Right lobe of liver (tissue), 4 donors: Measurements from ENCODE around the gene CEP112.

Experiments
- POLR2A ChIP-seq: fragments of 450-650 bp; IDR thresholded peaks from one replicate; pipeline ENCODE4 v1.6.1; 2017; ENCODE audit warnings: antibody characterized with exemption, mild to moderate bottlenecking
- TF ChIP-seq, protein P1 (sequence below), 4 donors: fragments of 200-600 bp in 3 of 4; fragments of 450-650 bp in 1 of 4; IDR thresholded peaks; one replicate each; pipeline versions ENCODE4 v1.5.1 to v1.8.0; 2016 to 2022; ENCODE audit warnings: antibody characterized with exemption in 4 of 4, mild to moderate bottlenecking in 2 of 4
- donor health status: DM: no; HTN: no; CAD: no.
- donor health status: DM: no; HTN: no; CAD: no.
- donor health status: DM: no; HTN: yes; CAD: no.

- TF ChIP-seq, protein P1, sequence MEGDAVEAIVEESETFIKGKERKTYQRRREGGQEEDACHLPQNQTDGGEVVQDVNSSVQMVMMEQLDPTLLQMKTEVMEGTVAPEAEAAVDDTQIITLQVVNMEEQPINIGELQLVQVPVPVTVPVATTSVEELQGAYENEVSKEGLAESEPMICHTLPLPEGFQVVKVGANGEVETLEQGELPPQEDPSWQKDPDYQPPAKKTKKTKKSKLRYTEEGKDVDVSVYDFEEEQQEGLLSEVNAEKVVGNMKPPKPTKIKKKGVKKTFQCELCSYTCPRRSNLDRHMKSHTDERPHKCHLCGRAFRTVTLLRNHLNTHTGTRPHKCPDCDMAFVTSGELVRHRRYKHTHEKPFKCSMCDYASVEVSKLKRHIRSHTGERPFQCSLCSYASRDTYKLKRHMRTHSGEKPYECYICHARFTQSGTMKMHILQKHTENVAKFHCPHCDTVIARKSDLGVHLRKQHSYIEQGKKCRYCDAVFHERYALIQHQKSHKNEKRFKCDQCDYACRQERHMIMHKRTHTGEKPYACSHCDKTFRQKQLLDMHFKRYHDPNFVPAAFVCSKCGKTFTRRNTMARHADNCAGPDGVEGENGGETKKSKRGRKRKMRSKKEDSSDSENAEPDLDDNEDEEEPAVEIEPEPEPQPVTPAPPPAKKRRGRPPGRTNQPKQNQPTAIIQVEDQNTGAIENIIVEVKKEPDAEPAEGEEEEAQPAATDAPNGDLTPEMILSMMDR (IDR thresholded peaks at IDR 0.05): no peak
- TF ChIP-seq POLR2A: no peak
Measured at GRCh38 chr17:66032082-66032712, 159.7 kb downstream of the CEP112 start.
